Epithelial cell of esophagus (primary cell): ENCODE data around the gene MGAT5B.
"Not testable (repeated sequence)": the region's sequence is repeated elsewhere in the genome, so short reads cannot be mapped to it uniquely, and the experiment has no call there.

ENCODE experiments used
- DNase-seq: peaks from one replicate; pipeline ENCODE4 v3.0.0; 2010; ENCODE audit warnings: low read depth
- H3K4me3 ChIP-seq: 2 replicates; pipeline ENCODE4 v1.5.1; 2011; ENCODE audit warnings: mild to moderate bottlenecking, low read length, control low read depth
- TF ChIP-seq, protein P1 (sequence below): IDR thresholded peaks from 2 replicates; pipeline ENCODE4 v1.5.1; 2011; ENCODE audit warnings: low read depth, mild to moderate bottlenecking, low read length, control low read depth, inconsistent platforms; ENCODE audit not compliant: insufficient read depth; ENCODE audit errors: missing control alignments

Gene MGAT5B

DNA sequence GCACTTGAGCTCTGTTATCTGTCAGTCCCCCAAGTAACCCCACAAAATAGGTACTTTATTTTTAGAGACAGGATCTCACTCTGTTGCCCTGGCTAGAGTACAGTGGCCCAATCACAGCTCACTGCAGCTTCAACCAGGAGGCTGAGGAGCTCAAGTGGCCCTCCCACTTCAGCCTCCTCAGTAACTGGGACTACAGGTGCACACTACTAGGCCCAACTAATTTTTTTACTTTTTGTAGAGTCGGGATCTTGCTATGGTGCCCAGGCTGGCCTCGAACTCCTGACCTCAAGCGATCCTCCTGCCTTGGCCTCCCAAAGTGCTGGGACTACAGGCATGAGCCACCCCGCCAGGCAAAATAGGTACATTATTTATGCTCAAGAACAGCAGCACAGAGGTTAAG is 99.6 kb downstream of the MGAT5B start:
- H3K4me3 ChIP-seq, result no peak overlapping the region
- no peak for DNase-seq
- TF ChIP-seq, protein P1, sequence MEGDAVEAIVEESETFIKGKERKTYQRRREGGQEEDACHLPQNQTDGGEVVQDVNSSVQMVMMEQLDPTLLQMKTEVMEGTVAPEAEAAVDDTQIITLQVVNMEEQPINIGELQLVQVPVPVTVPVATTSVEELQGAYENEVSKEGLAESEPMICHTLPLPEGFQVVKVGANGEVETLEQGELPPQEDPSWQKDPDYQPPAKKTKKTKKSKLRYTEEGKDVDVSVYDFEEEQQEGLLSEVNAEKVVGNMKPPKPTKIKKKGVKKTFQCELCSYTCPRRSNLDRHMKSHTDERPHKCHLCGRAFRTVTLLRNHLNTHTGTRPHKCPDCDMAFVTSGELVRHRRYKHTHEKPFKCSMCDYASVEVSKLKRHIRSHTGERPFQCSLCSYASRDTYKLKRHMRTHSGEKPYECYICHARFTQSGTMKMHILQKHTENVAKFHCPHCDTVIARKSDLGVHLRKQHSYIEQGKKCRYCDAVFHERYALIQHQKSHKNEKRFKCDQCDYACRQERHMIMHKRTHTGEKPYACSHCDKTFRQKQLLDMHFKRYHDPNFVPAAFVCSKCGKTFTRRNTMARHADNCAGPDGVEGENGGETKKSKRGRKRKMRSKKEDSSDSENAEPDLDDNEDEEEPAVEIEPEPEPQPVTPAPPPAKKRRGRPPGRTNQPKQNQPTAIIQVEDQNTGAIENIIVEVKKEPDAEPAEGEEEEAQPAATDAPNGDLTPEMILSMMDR, result no peak

DNA sequence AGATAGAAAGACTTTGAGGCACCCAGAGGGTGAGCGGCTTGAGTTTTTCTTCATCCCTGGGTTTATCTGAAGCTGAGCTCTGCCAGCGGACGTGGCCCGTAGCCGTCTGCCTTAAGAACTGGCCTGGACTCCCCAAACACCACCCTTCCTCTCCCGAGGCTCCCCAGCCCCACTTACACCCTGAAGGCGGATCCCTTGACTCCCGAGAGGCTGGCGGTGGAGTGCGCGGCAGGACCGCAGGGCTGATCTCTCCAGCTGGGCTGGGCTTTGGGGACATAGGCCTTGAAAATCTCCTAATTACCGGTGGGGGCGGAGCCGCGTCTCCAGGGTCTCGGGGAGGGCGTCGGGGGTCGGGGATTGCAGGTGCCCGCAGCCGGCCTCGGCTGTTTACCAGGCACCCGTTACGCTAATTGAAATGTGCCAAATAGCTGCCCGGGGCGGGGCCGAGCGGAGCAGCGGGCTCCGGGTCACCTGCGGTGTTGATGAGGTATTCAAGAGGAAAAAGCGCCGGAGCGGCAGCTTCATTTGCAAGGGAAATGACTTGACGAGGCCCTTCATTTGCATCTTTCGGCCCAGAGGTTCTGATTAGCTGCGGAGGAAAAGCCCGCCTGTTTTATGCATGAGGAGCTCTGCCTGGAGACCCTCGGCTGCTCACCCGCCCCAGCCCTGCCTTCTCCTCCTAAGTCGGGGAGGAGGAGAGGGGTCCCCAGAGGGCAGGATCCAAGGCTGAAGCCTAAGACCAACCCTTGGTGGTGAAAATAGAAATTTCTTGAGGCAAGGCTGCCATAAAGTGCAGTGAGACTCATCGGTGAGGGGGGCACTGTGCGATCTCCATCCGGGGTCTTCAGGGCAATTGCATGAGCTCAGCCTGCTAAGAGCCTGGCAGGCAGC is 100.7 kb downstream of the MGAT5B start:
- DNase-seq, result peak; percentile 39
- TF ChIP-seq, protein P1, result no peak
- no peak overlapping the region for H3K4me3 ChIP-seq

DNA sequence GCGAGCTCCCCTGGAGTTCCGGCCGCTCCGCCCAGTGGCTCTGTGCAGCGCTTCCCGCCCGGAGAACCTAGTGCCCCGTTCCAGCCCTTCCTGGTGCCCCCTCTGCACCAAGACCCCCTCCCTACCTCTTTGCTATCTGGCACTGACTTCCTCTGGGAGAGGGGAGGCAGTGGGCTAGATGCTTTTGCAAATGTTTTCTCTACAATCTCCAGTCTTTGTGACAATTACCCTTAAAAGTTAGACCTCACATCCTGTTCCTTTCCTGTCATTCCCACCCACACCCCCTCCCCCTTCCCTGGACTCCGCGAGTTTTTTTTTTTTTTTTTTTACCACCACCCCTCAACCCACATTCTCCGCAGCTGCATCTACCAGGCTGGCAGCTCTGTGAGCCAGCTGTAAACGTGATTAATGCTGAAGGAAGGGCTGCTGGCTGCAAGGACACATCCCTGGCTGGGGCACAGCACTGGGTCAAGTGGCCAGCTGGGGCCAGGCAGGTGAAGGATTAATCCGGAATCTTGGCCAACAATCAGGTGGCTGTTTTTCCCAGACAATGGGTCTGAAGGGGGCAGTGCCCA is 101.5 kb downstream of the MGAT5B start:
- DNase-seq, result no peak
- no peak overlapping the region for H3K4me3 ChIP-seq
- TF ChIP-seq, protein P1, result no peak

DNA sequence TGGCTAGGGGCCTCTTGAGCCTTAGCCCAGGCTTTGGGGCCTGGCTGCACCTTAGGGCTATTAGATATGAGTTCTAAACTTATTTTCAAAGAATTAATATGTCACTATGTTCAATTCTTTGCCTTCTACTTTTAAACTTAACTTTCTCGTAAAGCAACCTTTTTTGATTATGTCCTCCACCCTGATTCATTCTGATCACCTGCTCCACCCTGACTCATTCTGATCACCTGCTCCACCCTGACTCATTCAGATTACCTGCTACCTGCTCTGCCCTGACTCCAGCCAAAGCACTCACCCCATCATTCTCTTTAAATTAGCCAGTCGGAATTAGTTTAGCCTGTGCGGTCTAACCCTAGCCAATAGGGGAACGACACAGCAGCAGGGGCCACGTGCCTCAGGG is 102.0 kb downstream of the MGAT5B start:
- not testable (repeated sequence) for H3K4me3 ChIP-seq
- peak; percentile 28 for DNase-seq

DNA sequence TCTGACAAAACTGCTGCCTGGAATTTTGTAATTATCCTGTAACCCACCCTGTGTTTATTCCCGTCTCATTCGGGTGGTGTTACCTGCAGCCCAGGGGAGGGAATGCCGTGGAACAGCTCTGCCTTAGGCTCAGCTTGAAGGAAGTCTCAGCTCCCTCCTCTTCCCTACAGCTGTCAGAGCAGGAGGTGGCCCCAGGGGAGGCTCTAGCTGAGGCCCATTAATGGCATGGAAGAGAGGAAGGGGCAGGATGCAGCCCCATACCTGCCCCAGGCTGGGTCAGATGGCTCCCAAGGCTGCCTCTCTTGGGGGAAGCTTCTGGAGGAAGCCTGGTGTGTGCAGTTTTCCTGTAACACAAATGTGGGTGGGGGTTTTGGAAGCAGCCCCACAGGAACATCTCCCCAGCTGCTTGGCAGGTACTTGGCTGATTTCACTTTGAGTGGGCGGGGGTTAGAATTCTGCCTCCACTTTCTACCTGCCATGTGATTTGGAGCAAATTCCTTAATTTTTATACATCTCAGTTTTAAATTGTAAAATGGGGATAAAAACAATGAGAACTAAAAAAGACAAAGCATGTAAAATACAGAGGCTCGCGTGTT is 103.9 kb downstream of the MGAT5B start:
- TF ChIP-seq, protein P1, result no peak
- DNase-seq, result no peak
- H3K4me3 ChIP-seq, result no peak overlapping the region

DNA sequence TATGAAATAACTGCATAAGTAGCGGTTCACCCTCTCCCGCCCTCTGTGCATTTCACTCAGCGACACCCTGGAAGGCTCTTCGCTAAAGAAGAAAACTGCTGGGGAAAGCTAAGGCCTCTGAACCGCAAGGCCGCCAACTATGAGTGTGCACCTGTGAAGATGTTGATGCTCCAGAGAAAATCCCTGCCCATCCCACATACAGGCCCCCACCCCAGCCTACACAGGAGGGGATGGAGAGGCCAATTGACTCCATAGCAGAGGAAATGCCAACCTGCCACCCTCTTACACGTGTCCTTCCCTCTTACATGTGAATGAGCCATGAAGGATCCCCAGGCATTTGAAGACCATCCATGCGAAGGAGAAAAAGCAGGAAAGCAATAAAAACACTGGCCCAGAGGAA is 104.8 kb downstream of the MGAT5B start:
- TF ChIP-seq, protein P1, result no peak
- DNase-seq, result no peak
- H3K4me3 ChIP-seq, result no peak overlapping the region

DNA sequence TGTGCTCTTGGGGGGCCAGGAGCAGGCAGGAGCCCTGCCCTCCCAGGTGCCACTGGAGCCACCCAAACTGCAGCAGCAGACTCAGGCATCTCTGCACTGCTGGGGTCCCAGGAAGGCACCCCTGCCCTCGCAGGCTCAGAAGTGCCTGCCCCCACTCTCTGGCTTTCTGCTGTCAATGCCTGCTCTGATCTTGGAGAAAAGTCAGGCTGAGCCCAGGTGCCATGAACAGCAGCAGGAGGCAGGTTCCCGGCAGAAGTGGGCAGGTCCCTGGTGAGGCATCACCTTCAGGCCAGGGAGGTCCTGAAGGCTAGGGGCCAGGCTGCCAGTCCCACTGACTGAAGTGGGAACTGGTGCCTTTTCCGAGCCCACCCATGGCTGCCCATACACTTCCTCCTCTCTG is 106.5 kb downstream of the MGAT5B start:
- no peak for DNase-seq
- no peak overlapping the region for H3K4me3 ChIP-seq
- TF ChIP-seq, protein P1, result no peak

DNA sequence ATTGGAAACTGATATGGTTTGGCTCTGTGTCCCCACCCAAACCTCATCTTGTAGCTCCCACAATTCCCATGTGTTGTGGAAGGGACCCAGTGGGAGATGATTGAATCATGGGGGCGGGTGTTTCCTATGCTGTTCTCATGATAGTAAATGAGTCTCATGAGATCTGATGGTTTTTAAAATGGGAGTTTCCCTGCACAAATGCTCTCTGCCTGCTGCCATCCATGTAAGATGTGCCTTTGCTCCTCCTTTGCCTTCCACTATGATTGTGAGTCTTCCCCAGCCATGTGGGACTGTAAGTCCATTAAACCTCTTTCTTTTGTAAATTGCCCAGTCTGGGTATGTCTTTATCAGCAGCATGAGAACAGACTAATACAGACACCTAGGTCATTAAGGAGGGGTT is 109.8 kb downstream of the MGAT5B start:
- H3K4me3 ChIP-seq, DNase-seq: not testable (repeated sequence)
